Caco-2 (cell line): ENCODE measurements around the gene STRIT1. TPM values are rescaled to one million over a fixed set of nuclear protein-coding genes. Genes with fewer than 3 reads are reported as not detected.

Experiments
- BruUV-seq: library from RNA; stranded (reverse); fragments of 400-500 nt; replicated peaks from 2 replicates; lab custom pipeline; 2021; lab: Mats Ljungman, UMichigan
- CTCF ChIA-PET: fragments of 300-600 bp; sonication (Branson Sonifier 250); formaldehyde crosslinking; loops from one replicate; lab custom pipeline; 2022; ENCODE audit warnings: antibody characterized with exemption; lab: Charles Lee
- POLR2A ChIA-PET: fragments of 300-600 bp; sonication (Branson Sonifier 250); formaldehyde crosslinking; loops from one replicate; lab custom pipeline; 2022; ENCODE audit warnings: antibody characterized with exemption; lab: Charles Lee
- DNase-seq, 2 experiments: peaks; one replicate each; pipeline versions ENCODE4 v3.0.0 to v3.0.0-alpha.2; 2020 to 2022
- H3K27me3 ChIP-seq: replicated peaks from 2 replicates; pipeline ENCODE4 v1.6.0; 2011; ENCODE audit warnings: low read length; ENCODE audit not compliant: control insufficient read depth, insufficient read depth
- H3K36me3 ChIP-seq: 2 replicates; pipeline ENCODE4 v1.5.1; 2011; ENCODE audit warnings: low read length; ENCODE audit not compliant: control insufficient read depth, insufficient read depth
- H3K4me1 ChIP-seq: fragments of 250-450 bp; sonication (Bioruptor Pico); 2 replicates; pipeline ENCODE4 v1.5.1; 2020; ENCODE audit warnings: mild to moderate bottlenecking
- H3K4me3 ChIP-seq: 2 replicates; pipeline ENCODE4 v1.5.1; 2011; ENCODE audit warnings: low read depth, mild to moderate bottlenecking, control low read depth, low read length
- H3K9me3 ChIP-seq: fragments of 250-450 bp; sonication (Bioruptor Pico); 2 replicates; pipeline ENCODE4 v1.5.1; 2020; ENCODE audit warnings: mild to moderate bottlenecking, moderate library complexity
- H3K27ac Mint-ChIP-seq: one replicate; pipeline ENCODE4 v1.8.0; 2022; ENCODE audit warnings: mixed read lengths; ENCODE audit not compliant: unreplicated experiment
- H3K27me3 Mint-ChIP-seq: one replicate; pipeline ENCODE4 v1.8.0; 2022; ENCODE audit warnings: mixed read lengths; ENCODE audit not compliant: insufficient read depth, unreplicated experiment
- H3K36me3 Mint-ChIP-seq: one replicate; pipeline ENCODE4 v1.8.0; 2022; ENCODE audit warnings: mild to moderate bottlenecking, mixed read lengths; ENCODE audit not compliant: insufficient read depth, unreplicated experiment
- H3K4me1 Mint-ChIP-seq: one replicate; pipeline ENCODE4 v1.8.0; 2022; ENCODE audit warnings: low read depth, mixed read lengths; ENCODE audit not compliant: unreplicated experiment
- H3K4me3 Mint-ChIP-seq: one replicate; pipeline ENCODE4 v1.8.0; 2022; ENCODE audit warnings: mild to moderate bottlenecking, moderate library complexity, mixed read lengths; ENCODE audit not compliant: unreplicated experiment
- H3K9me3 Mint-ChIP-seq: one replicate; pipeline ENCODE4 v1.8.0; 2022; ENCODE audit warnings: mixed read lengths; ENCODE audit not compliant: unreplicated experiment
- CTCF ChIP-seq, 2 experiments: fragments of 200-600 bp in 1 of 2; IDR thresholded peaks; 1 replicate in 1 of 2; 2 replicates in 1 of 2; pipeline versions ENCODE4 v1.5.1 to v1.8.0; 2011 to 2022; ENCODE audit warnings: antibody characterized with exemption in 1 of 2, control low read depth in 1 of 2, inconsistent platforms in 1 of 2, low read depth in 1 of 2, low read length in 1 of 2, mild to moderate bottlenecking in 1 of 2, moderate library complexity in 1 of 2; ENCODE audit not compliant: insufficient read depth in 1 of 2, severe bottlenecking in 1 of 2, unreplicated experiment in 1 of 2
- intact Hi-C: fragments of 100-400 bp; cut with micrococcal nuclease; formaldehyde crosslinking; loops from one replicate; pipeline ENCODE4 v1.10.0; 2022; ENCODE audit not compliant: unreplicated experiment
- total RNA-seq: library from RNA; stranded (reverse); gene quantifications from 2 replicates; pipeline ENCODE4 v1.2.3, GENCODE V29; 2022

Gene STRIT1
- total RNA-seq, 1 experiment from 2014 or later, result not detected

GRCh38 chr3:155326901-155327300, 33.4 kb upstream of the STRIT1 start:
- Mint-ChIP-seq H3K27me3 (no peaks in the 10 kb centered on the region), H3K4me1 (no peaks in the 10 kb centered on the region), H3K9me3 (no peaks in the 10 kb centered on the region), H3K4me3 (no peak overlapping the region), H3K36me3 (no peaks in the 10 kb centered on the region), H3K27ac (no peak overlapping the region)
- Histone ChIP-seq H3K9me3 (no peaks in the 10 kb centered on the region), H3K4me1 (no peaks in the 10 kb centered on the region), H3K27me3 (no peaks in the 10 kb centered on the region), H3K36me3 (no peaks in the 10 kb centered on the region), H3K4me3 (no peak overlapping the region)
- ChIA-PET CTCF (no interaction called here), POLR2A (no interaction called here)
- no peak for TF ChIP-seq CTCF (IDR thresholded peaks at IDR 0.05; ENCODE audit: insufficient read depth in 1 of 2, low read depth in 1 of 2, low read length in 1 of 2, severe bottlenecking in 1 of 2, unreplicated experiment in 1 of 2)
- intact Hi-C loops, result loop anchor here (10.0 kb wide), 2 partner anchors 142 to 242 kb away; partner anchors contain the start of gene MME
- no peak for DNase-seq
- no TSS peak for BruUV-seq

GRCh38 chr3:155326244-155326643, 32.8 kb upstream of the STRIT1 start:
- DNase-seq, result no peak
- Histone ChIP-seq H3K27me3 (no peaks in the 10 kb centered on the region), H3K36me3 (no peaks in the 10 kb centered on the region), H3K9me3 (no peaks in the 10 kb centered on the region), H3K4me1 (no peaks in the 10 kb centered on the region), H3K4me3 (no peak overlapping the region)
- Mint-ChIP-seq H3K4me1 (no peaks in the 10 kb centered on the region), H3K9me3 (no peaks in the 10 kb centered on the region), H3K27me3 (no peaks in the 10 kb centered on the region), H3K4me3 (no peak overlapping the region), H3K27ac (no peak overlapping the region), H3K36me3 (no peaks in the 10 kb centered on the region)
- no TSS peak for BruUV-seq
- ChIA-PET CTCF (no interaction called here), POLR2A (no interaction called here)
- intact Hi-C loops, result loop anchor here (10.0 kb wide), 2 partner anchors 141 to 241 kb away; partner anchors contain the start of gene MME
- TF ChIP-seq CTCF (IDR thresholded peaks at IDR 0.05; ENCODE audit: insufficient read depth in 1 of 2, low read depth in 1 of 2, low read length in 1 of 2, severe bottlenecking in 1 of 2, unreplicated experiment in 1 of 2), result no peak

GRCh38 chr3:155325263-155325835, 31.9 kb upstream of the STRIT1 start:
- intact Hi-C loops, result loop anchor here (10.0 kb wide), 2 partner anchors 141 to 241 kb away; partner anchors contain the start of gene MME
- no peaks in the 10 kb centered on the region for H3K4me1 Mint-ChIP-seq

More at GRCh38 chr3:155325263-155325835, 31.9 kb upstream of the STRIT1 start:
- no peaks in the 10 kb centered on the region for H3K27me3 Mint-ChIP-seq
- Histone ChIP-seq H3K27me3 (no peaks in the 10 kb centered on the region), H3K4me3 (no peak overlapping the region), H3K4me1 (no peaks in the 10 kb centered on the region), H3K9me3 (no peaks in the 10 kb centered on the region), H3K36me3 (no peaks in the 10 kb centered on the region)
- ChIA-PET CTCF (interaction anchor here (0.6 kb wide), 1 partner anchor 22 kb away, joined by 3 read pairs; no protein-coding TSS in a partner anchor), POLR2A (no interaction called here)
- H3K27ac Mint-ChIP-seq, result no peak overlapping the region
- no TSS peak for BruUV-seq
- DNase-seq, result peak; percentile 9 to 45
- H3K9me3 Mint-ChIP-seq, result no peaks in the 10 kb centered on the region
- H3K4me3 Mint-ChIP-seq, result peak overlapping the region; percentile 38
- H3K36me3 Mint-ChIP-seq, result no peaks in the 10 kb centered on the region
- TF ChIP-seq CTCF (IDR thresholded peaks at IDR 0.05; ENCODE audit: insufficient read depth in 1 of 2, low read depth in 1 of 2, low read length in 1 of 2, severe bottlenecking in 1 of 2, unreplicated experiment in 1 of 2), result peak in 1 of 2 experiments; percentile 1
